CD4-positive, alpha-beta memory T cell (primary cell): ENCODE results near the gene LIG4. TPM values are rescaled to one million over a fixed set of nuclear protein-coding genes. Genes with fewer than 3 reads are reported as not detected.

Experiments used
- polyA plus RNA-seq, 2 donors: library from polyadenylated mRNA; unstranded; fragments of 300-500 nt; fragmentation: Illumina TruSeq; gene quantifications; one replicate each; pipeline ENCODE4 v1.2.3, GENCODE V29; 2021
- total RNA-seq, 2 experiments: library from RNA; stranded (reverse); gene quantifications; one replicate each; pipeline ENCODE4 v1.2.3, GENCODE V29; 2021

Gene LIG4
- total and polyA plus RNA-seq, 4 experiments from 2014 or later: 2.7 to 11.4 (median 8.9) TPM

Other genes starting within 250 kb of the LIG4 start
- gene ABHD13, start 2.9 kb upstream of the LIG4 start, total RNA-seq: 10 to 100 TPM; 22.9 to 23.2 TPM
- 10 to 100 TPM; 13.4 to 15.8 TPM for gene ABHD13, start 2.9 kb upstream of the LIG4 start, polyA plus RNA-seq
- 10 to 100 TPM; 35.8 to 37.9 TPM for gene TNFSF13B, start 54.2 kb upstream of the LIG4 start, total RNA-seq
- 10 to 100 TPM; 44.8 to 54.6 TPM for gene TNFSF13B, start 54.2 kb upstream of the LIG4 start, polyA plus RNA-seq